Mesothelial cell of epicardium (in vitro differentiated cells): ENCODE results near the gene TSHB. TPM values are rescaled to one million over a fixed set of nuclear protein-coding genes. Genes with fewer than 3 reads are reported as not detected.
A peak's percentile ranks its signal among the peaks of the same experiment; 100 is the strongest.

Experiments
- DNase-seq, 2 experiments: peaks; one replicate each; pipeline ENCODE4 v3.0.0; 2021; ENCODE audit warnings: low spot score in 2 of 2; ENCODE audit not compliant: unreplicated experiment in 2 of 2
- H3K27ac Mint-ChIP-seq: 2 replicates; pipeline ENCODE4 v1.8.0; 2021; ENCODE audit warnings: mixed read lengths
- H3K27me3 Mint-ChIP-seq: 2 replicates; pipeline ENCODE4 v1.8.0; 2021; ENCODE audit warnings: low read depth, mixed read lengths
- H3K36me3 Mint-ChIP-seq: 2 replicates; pipeline ENCODE4 v1.8.0; 2021; ENCODE audit warnings: mixed read lengths
- H3K4me1 Mint-ChIP-seq: 2 replicates; pipeline ENCODE4 v1.8.0; 2021; ENCODE audit warnings: mixed read lengths
- H3K4me3 Mint-ChIP-seq: 2 replicates; pipeline ENCODE4 v1.8.0; 2021; ENCODE audit warnings: mild to moderate bottlenecking, moderate library complexity, mixed read lengths
- H3K9me3 Mint-ChIP-seq: 2 replicates; pipeline ENCODE4 v1.8.0; 2021; ENCODE audit warnings: mixed read lengths
- total RNA-seq: library from RNA; stranded (reverse); gene quantifications from 3 replicates; pipeline ENCODE4 v1.2.1, GENCODE V29; 2021
- TF ChIP-seq, protein P1 (sequence below): fragments of 200-600 bp; sonication (generic); IDR thresholded peaks from one replicate; pipeline ENCODE4 v1.5.0; 2021; ENCODE audit warnings: antibody characterized with exemption; ENCODE audit not compliant: unreplicated experiment

TSHB gene
- total RNA-seq, 1 donor from 2014 or later = not detected

DNA sequence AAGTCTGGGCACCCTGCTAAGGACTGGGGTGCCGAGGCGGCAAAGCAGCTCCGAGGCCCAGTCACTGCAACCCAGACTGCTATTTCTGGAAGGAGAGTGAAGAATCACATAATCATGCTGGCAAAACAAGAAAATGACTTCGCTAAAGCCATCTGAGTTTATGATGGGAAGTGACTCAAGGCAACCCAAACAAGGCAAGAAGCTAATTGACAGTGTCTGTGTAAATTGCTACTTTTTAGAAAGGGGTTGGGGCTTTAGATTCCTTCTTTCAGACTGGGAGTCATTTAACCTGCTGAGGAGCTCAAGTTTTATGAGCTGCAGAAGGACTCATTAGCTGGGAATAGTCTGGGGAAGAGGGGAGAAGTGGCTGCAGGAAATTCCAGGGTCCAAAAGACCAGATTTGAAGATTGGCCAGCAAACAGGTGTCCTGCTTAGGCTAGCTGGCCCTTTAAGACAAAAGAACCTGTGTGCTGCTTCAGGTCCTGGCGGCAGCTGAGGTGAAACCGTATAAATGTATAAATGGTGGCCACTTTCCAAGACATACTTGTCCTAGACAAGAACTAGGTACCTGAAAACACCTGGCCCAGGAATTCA is 28.1 kb downstream of the TSHB start:
- Mint-ChIP-seq H3K9me3 (no peaks in the 10 kb centered on the region), H3K36me3 (no peaks in the 10 kb centered on the region), H3K4me1 (peaks cover 11% of the 10 kb centered on the region), H3K4me3 (no peak overlapping the region), H3K27ac (no peak overlapping the region), H3K27me3 (no peaks in the 10 kb centered on the region)
- no peak for DNase-seq
- TF ChIP-seq, protein P1, sequence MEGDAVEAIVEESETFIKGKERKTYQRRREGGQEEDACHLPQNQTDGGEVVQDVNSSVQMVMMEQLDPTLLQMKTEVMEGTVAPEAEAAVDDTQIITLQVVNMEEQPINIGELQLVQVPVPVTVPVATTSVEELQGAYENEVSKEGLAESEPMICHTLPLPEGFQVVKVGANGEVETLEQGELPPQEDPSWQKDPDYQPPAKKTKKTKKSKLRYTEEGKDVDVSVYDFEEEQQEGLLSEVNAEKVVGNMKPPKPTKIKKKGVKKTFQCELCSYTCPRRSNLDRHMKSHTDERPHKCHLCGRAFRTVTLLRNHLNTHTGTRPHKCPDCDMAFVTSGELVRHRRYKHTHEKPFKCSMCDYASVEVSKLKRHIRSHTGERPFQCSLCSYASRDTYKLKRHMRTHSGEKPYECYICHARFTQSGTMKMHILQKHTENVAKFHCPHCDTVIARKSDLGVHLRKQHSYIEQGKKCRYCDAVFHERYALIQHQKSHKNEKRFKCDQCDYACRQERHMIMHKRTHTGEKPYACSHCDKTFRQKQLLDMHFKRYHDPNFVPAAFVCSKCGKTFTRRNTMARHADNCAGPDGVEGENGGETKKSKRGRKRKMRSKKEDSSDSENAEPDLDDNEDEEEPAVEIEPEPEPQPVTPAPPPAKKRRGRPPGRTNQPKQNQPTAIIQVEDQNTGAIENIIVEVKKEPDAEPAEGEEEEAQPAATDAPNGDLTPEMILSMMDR = no peak

DNA sequence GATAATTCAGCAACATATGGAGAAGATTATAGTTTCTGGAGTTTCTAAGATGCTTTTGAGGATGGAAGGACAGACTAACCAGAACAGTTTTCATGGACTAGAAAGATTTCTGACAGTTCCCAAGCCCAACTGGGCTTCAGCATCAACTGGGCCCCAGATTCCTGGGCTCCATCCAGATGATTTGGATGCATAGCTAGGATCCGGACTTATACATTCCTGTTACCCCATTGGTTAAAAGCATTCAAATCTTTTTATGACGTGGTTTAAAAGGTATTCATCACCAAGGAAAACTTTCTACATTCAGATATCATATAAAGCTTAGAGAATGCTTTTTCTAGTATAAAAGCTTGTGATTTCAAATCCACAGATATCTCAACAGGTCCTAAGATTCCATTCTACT is 29.7 kb downstream of the TSHB start:
- TF ChIP-seq, protein P1 = no peak
- no peaks in the 10 kb centered on the region for H3K36me3 Mint-ChIP-seq
- H3K9me3 Mint-ChIP-seq = no peaks in the 10 kb centered on the region
- H3K4me1 Mint-ChIP-seq = peaks cover 19% of the 10 kb centered on the region
- DNase-seq = no peak
- H3K27me3 Mint-ChIP-seq = no peaks in the 10 kb centered on the region
- no peak overlapping the region for H3K4me3 Mint-ChIP-seq
- no peak overlapping the region for H3K27ac Mint-ChIP-seq

DNA sequence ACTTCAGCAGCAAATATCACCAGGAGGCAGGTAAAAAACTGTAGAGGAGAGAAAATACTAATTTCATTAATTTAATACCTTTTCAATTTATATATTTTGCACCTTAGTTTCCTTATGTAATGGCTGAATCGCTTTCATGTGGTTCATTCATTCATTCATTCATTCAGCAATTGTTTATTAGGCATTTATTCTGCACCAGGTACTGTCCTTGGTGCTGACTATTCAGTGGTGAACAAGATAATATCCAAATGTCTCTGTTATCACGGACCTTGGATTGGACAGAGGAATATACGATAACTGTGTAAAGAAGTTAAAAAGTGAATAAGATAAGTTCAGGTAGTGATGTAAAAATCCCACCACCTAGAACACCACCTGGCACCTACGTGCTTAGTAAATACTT is 30.9 kb downstream of the TSHB start:
- H3K9me3 Mint-ChIP-seq = no peaks in the 10 kb centered on the region
- no peaks in the 10 kb centered on the region for H3K36me3 Mint-ChIP-seq
- DNase-seq = no peak
- no peak overlapping the region for H3K4me3 Mint-ChIP-seq
- no peaks in the 10 kb centered on the region for H3K27me3 Mint-ChIP-seq
- no peak overlapping the region for H3K27ac Mint-ChIP-seq
- H3K4me1 Mint-ChIP-seq = peaks cover 28% of the 10 kb centered on the region
- TF ChIP-seq, protein P1 = no peak

DNA sequence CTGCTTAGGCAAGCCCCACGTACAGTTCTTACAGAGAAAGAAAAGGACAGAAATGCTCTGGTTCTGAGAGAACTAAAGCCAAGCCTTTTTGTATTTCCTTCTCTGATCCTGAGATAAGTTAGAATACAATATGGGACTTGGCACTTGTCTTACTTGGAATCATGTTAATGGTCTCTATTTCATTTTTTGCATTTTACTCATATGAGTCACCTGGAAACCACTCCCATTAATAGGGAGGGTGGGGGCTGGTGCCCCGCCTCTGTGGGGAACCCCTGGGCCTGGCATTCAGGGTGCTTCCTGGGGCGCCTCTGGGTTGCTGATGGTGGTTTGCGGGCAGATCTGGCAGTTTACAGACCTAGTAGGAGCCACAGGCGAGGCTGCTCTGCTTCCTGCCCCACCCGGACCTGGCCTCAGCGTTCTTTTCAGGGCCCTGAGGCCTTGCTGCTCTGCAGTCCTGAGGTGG is 32.9 kb downstream of the TSHB start:
- TF ChIP-seq, protein P1 = no peak
- no peaks in the 10 kb centered on the region for H3K36me3 Mint-ChIP-seq

DNA sequence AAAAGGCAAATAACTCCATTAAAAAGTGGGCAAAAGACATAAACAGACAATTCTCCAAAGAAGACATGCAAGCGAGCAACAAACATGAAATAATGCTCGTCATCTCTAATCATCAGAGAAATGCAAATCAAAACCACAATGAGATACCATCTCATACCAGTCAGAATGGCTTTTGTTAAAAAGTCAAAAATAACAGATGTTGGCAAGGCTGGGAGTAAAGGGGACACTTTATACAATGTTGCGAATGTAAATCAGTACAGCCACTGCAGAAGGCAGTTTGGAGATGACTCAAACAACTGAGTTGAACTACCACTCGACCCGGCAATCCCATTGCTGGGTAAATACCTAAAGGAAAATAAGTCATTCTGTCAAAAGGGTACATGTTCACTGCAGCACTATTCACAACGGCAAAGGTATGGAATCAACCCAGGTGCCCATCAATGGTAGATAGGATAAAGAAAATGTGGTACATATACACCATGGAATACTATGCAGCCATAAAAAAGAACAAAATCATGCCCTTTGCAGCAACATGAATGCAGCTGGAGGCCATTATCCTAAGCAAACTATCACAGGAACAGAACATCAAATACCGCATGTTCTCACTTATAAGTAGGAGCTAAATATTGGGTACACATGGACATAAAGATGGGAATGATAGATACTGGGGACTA is 33.7 kb downstream of the TSHB start:
- H3K36me3 Mint-ChIP-seq = no peaks in the 10 kb centered on the region
- H3K27ac Mint-ChIP-seq = peak overlapping the region; percentile 90
- DNase-seq = no peak
- no peaks in the 10 kb centered on the region for H3K27me3 Mint-ChIP-seq
- no peak overlapping the region for H3K4me3 Mint-ChIP-seq
- peaks cover 8% of the 10 kb centered on the region for H3K9me3 Mint-ChIP-seq
- H3K4me1 Mint-ChIP-seq = peaks cover 30% of the 10 kb centered on the region
- TF ChIP-seq, protein P1 = no peak

More for the DNA sequence above, 32.9 kb downstream of the TSHB start:
- Mint-ChIP-seq H3K27me3 (no peaks in the 10 kb centered on the region), H3K4me3 (no peak overlapping the region), H3K27ac (peak overlapping the region; percentile 90), H3K4me1 (peaks cover 30% of the 10 kb centered on the region), H3K9me3 (peaks cover 8% of the 10 kb centered on the region)
- DNase-seq = no peak
